Left lung (tissue), 10 donors: ENCODE results near the gene ZNF689. TPM values are rescaled to one million over a fixed set of nuclear protein-coding genes. Genes with fewer than 3 reads are reported as not detected.

Experiments
- ATAC-seq: fragments of 200-7000 bp; cut with Tn5 transposase; one replicate; pipeline ENCODE4 v1.9.1; 2020; ENCODE audit warnings: moderate library complexity
- DNase-seq, 4 donors: peaks; one replicate each; pipeline ENCODE4 v3.0.0-alpha.2; 2013 to 2020
- H3K27ac ChIP-seq, 2 donors: fragments of 200-600 bp; sonication (generic) in 1 of 2; one replicate each; pipeline versions ENCODE4 v1.5.0 to v1.8.0; 2020 to 2021
- H3K27me3 ChIP-seq, 2 donors: fragments of 200-600 bp; sonication (generic) in 1 of 2; one replicate each; pipeline versions ENCODE4 v1.5.0 to v1.8.0; 2020 to 2021
- H3K36me3 ChIP-seq, 2 donors: fragments of 200-600 bp; sonication (generic) in 1 of 2; one replicate each; pipeline versions ENCODE4 v1.5.0 to v1.8.0; 2020 to 2021
- H3K4me1 ChIP-seq, 2 donors: fragments of 200-600 bp; one replicate each; pipeline ENCODE4 v1.8.0; 2021
- H3K4me3 ChIP-seq, 2 donors: fragments of 200-600 bp; sonication (generic) in 1 of 2; one replicate each; pipeline versions ENCODE4 v1.5.0 to v1.8.0; 2020 to 2021; ENCODE audit warnings: mild to moderate bottlenecking in 1 of 2
- H3K9me3 ChIP-seq, 2 donors: fragments of 200-600 bp; sonication (generic) in 1 of 2; one replicate each; pipeline versions ENCODE4 v1.5.0 to v1.8.0; 2020 to 2021
- intact Hi-C, 2 donors: fragments of 100-400 bp; cut with DNase I; formaldehyde crosslinking; loops; one replicate each; pipeline versions ENCODE4 v1.11.2 to v1.14.2; 2022
- polyA plus RNA-seq, 6 donors: library from polyadenylated mRNA; unstranded; fragments of 120-200 nt; gene quantifications; one replicate each; pipeline ENCODE4 v1.2.1, GENCODE V29; 2013; ENCODE audit not compliant: insufficient read length in 6 of 6
- total RNA-seq, 2 donors: library from RNA; stranded (reverse); fragmentation: NEBNext Ultra II Directional; extraction: Animal tissue kit (Norgen Biotek cat#: 25700); gene quantifications; one replicate each; pipeline ENCODE4 v1.2.1, GENCODE V29; 2021
- TF ChIP-seq, protein P1 (sequence below), 2 donors: fragments of 200-600 bp; sonication (generic) in 1 of 2; IDR thresholded peaks; one replicate each; pipeline versions ENCODE4 v1.5.0 to v1.8.0; 2021; ENCODE audit warnings: antibody characterized with exemption in 2 of 2
- donor health status: DM: no; HTN: yes; CAD: no.
- donor health status: DM: no; HTN: no; CAD: no.

The ZNF689 gene
- total and polyA plus RNA-seq, 8 donors = 5.4 to 9.9 (median 8.1) TPM

DNA sequence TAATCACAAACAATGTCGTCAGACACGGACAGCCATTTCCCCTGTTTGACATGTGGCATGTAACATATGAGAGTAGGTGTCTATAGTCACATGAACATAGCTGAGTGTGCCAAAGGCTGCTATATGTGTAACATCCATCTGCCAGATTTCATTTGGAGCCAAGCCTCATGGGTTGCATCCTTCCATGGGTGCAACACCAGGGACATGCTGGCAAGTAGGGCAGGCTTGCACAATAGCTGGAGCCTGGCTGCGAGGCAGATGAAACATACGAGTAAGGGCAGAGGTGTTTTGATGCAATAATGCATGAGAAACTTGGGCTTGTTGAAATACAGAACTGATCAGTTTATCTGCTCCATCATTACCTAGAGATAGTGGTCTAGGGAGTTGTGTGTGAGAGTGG lies 9.0 kb upstream of the ZNF689 start:
- no peak for DNase-seq
- H3K4me3 ChIP-seq = no peak overlapping the region
- H3K27me3 ChIP-seq = no peaks in the 10 kb centered on the region
- intact Hi-C loops = no loop called here
- no peaks in the 10 kb centered on the region for H3K9me3 ChIP-seq
- H3K36me3 ChIP-seq = no peaks in the 10 kb centered on the region
- no peak overlapping the region for H3K27ac ChIP-seq
- H3K4me1 ChIP-seq = no peaks in the 10 kb centered on the region
- ATAC-seq = no peak
- TF ChIP-seq, protein P1, sequence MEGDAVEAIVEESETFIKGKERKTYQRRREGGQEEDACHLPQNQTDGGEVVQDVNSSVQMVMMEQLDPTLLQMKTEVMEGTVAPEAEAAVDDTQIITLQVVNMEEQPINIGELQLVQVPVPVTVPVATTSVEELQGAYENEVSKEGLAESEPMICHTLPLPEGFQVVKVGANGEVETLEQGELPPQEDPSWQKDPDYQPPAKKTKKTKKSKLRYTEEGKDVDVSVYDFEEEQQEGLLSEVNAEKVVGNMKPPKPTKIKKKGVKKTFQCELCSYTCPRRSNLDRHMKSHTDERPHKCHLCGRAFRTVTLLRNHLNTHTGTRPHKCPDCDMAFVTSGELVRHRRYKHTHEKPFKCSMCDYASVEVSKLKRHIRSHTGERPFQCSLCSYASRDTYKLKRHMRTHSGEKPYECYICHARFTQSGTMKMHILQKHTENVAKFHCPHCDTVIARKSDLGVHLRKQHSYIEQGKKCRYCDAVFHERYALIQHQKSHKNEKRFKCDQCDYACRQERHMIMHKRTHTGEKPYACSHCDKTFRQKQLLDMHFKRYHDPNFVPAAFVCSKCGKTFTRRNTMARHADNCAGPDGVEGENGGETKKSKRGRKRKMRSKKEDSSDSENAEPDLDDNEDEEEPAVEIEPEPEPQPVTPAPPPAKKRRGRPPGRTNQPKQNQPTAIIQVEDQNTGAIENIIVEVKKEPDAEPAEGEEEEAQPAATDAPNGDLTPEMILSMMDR (IDR thresholded peaks at IDR 0.05) = no peak

DNA sequence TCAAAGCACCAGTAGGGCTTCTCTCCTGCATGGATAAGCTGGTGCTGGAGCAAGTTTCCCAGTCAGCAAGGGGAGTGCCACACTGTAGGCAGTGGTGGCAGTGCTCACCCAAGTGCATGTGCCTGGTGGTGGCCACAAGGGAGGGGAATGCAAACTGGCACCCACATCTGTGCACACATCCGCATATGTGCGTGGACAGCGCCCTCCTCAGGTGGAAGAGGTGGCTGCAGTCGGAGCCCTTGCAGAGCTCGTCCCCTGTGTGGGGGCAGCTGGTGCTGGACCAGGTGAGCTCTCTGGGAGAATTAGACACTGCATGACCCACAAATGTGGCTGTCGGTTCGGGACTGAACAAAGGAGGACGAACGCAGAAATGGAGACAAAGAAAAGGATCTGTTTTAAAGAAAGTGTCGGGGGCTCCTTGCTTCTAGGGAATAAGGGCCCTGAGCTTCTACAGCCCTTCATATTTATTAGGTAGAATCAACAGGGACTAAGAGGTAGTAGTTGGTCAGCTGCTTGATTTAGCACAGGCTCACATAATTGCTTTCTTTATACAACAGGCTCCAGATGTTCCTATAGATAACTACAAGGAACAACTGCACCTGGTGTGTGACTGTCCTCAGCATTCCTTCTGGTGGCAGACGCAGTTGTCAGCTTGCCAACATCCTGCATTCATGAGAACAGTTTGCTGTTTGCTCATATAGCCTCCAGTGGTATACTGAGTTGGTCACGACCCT lies 5.3 kb upstream of the ZNF689 start:
- H3K27me3 ChIP-seq = no peaks in the 10 kb centered on the region
- no peak overlapping the region for H3K4me3 ChIP-seq
- peaks cover 0 to 3% of the 10 kb centered on the region in 2 donors for H3K4me1 ChIP-seq
- intact Hi-C loops = no loop called here
- no peak overlapping the region for H3K27ac ChIP-seq
- DNase-seq (peak; percentile 7 to 81 (median 50)), ATAC-seq (peak; percentile 89)
- no peaks in the 10 kb centered on the region for H3K9me3 ChIP-seq
- TF ChIP-seq, protein P1 (IDR thresholded peaks at IDR 0.05) = peak; percentile 38 to 57
- H3K36me3 ChIP-seq = no peaks in the 10 kb centered on the region

DNA sequence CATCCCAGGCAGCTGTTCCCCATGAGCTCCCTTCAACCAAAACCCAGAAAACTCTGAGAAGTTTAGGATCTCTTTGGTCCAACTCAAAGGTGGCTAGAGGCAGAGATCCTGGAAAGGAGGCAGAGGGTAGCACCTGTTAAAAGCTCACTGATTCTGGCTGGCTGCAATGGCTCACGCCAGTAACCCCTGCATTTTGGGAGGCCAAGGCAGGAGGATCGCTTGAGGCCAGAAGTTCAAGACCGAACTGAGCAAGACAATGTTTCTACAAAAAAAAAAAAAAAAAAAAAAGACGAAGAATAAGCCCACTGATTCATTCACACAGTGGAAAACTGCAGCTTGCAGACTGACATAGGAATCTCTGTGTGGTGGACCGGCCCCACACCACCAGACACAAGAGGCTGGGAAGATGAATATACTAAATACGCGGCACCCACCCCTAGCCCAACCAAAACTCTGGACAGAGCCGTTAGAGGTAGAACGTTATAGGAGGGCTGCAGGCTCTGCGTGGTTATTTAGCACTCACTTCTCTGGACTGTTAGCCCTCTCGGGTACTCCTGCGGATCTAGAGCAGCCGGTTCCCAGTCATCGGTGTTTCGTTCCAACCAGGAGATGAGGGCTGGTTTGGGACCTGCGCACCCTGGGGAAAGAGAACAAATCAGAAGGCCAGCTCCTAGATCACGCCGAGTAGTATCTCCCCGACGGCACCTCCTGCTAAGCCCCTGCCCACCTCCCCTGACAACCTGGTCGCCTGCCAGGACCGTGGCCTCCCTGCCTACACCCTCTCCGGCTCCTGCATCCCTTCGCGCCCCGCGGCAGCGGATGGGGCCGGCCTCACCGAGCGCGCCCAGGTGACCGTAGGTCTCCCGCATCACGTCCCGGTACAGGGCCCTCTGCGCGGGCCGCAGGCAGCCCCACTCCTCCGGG lies 925 bp downstream of the ZNF689 start:
- TF ChIP-seq, protein P1 (IDR thresholded peaks at IDR 0.05) = no peak

DNA sequence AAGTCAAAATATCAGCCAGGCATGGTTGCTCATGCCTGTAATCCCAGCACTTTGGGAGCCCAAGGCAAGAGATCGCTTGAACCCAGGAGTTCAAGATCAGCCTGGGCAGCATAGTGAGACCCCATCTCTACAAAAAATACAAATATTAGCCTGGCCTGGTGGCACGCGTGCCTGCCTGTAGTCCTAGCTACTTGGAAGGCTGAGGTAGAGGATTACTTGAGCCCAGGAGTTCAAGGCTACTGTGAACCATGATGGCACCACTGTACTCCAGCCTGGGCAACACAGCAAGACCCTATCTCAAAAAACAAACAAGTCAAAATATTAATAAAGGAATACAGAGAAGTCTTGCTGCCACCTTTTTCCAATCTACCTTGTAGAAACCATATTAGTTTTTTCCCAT lies 4.2 kb downstream of the ZNF689 start:
- peaks cover 0 to 51% of the 10 kb centered on the region in 2 donors for H3K36me3 ChIP-seq
- no peak for ATAC-seq
- H3K9me3 ChIP-seq = no peaks in the 10 kb centered on the region
- H3K27me3 ChIP-seq = no peaks in the 10 kb centered on the region
- peak overlapping the region in 1 of 2 donors; percentile 28 for H3K27ac ChIP-seq
- no peak overlapping the region for H3K4me3 ChIP-seq
- DNase-seq = no peak
- TF ChIP-seq, protein P1 (IDR thresholded peaks at IDR 0.05) = no peak
- intact Hi-C loops = no loop called here
- peaks cover 0 to 62% of the 10 kb centered on the region in 2 donors for H3K4me1 ChIP-seq

More for the DNA sequence above, 925 bp downstream of the ZNF689 start:
- Histone ChIP-seq H3K4me1 (peaks cover 0 to 38% of the 10 kb centered on the region in 2 donors), H3K4me3 (peak overlapping the region; percentile 73 to 79), H3K9me3 (no peaks in the 10 kb centered on the region), H3K27me3 (no peaks in the 10 kb centered on the region), H3K27ac (peak overlapping the region; percentile 93 to 95), H3K36me3 (peaks cover 0 to 29% of the 10 kb centered on the region in 2 donors)
- ATAC-seq (peak; percentile 83), DNase-seq (peak in 3 of 4 donors; percentile 39 to 89 (median 59))
- intact Hi-C loops = no loop called here

DNA sequence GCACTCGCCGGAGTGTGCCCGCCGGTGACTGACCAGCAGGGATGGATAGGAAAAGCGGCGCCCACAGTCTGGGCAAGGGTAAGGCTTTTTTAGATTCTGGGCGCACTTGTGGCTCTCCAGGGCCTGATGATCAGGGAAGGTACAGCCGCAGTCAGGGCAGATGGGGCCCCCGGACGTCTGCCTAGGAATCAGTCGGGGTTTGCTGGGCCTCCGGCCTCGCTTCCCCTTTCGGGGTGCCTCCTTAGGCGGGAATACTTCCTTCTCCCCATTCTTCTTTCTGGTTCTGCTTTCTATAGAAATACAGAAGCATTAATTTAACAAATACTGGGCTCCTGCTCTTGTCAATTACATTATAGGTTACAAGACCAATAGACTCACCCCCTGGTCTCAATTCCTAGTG lies 5.0 kb downstream of the ZNF689 start:
- ATAC-seq (no peak), DNase-seq (peak in 2 of 4 donors; percentile 39 to 86)
- intact Hi-C loops = no loop called here
- TF ChIP-seq, protein P1 (IDR thresholded peaks at IDR 0.05) = no peak
- H3K36me3 ChIP-seq = peaks cover 0 to 51% of the 10 kb centered on the region in 2 donors
- peaks cover 0 to 56% of the 10 kb centered on the region in 2 donors for H3K4me1 ChIP-seq
- no peak overlapping the region for H3K4me3 ChIP-seq
- no peaks in the 10 kb centered on the region for H3K27me3 ChIP-seq
- H3K9me3 ChIP-seq = no peaks in the 10 kb centered on the region
- H3K27ac ChIP-seq = peak overlapping the region in 1 of 2 donors; percentile 28
